Suprapubic skin (tissue), 4 donors: ENCODE data around the gene SMIM41. TPM values are rescaled to one million over a fixed set of nuclear protein-coding genes. Genes with fewer than 3 reads are reported as not detected.

Experiments used
- DNase-seq, 2 donors: peaks; one replicate each; pipeline ENCODE4 v3.0.0-alpha.2; 2019; ENCODE audit warnings: low spot score in 2 of 2
- H3K27ac ChIP-seq: fragments of 200-600 bp; sonication (generic); one replicate; pipeline ENCODE4 v1.5.1; 2019
- H3K27me3 ChIP-seq: fragments of 200-600 bp; sonication (generic); one replicate; pipeline ENCODE4 v1.5.1; 2019
- H3K36me3 ChIP-seq: fragments of 200-600 bp; sonication (generic); one replicate; pipeline ENCODE4 v1.5.1; 2019
- H3K4me1 ChIP-seq: fragments of 200-600 bp; sonication (generic); one replicate; pipeline ENCODE4 v1.5.1; 2019
- H3K4me3 ChIP-seq: fragments of 200-600 bp; sonication (generic); one replicate; pipeline ENCODE4 v1.5.1; 2019; ENCODE audit warnings: mild to moderate bottlenecking
- H3K9me3 ChIP-seq: fragments of 200-600 bp; sonication (generic); one replicate; pipeline ENCODE4 v1.5.1; 2019
- CTCF ChIP-seq, 2 donors: fragments of 200-600 bp in 1 of 2; fragments of 450-650 bp in 1 of 2; sonication (generic) in 1 of 2; IDR thresholded peaks; one replicate each; pipeline ENCODE4 v1.5.1; 2016 to 2019; ENCODE audit warnings: antibody characterized with exemption in 2 of 2, mild to moderate bottlenecking in 1 of 2, moderate library complexity in 1 of 2
- EP300 ChIP-seq: sonication (generic); formaldehyde crosslinking; IDR thresholded peaks from one replicate; pipeline ENCODE4 v1.6.1; 2017; ENCODE audit warnings: antibody characterized with exemption
- POLR2A ChIP-seq, 2 donors: fragments of 450-650 bp; IDR thresholded peaks; one replicate each; pipeline ENCODE4 v1.6.1; 2017; ENCODE audit warnings: antibody characterized with exemption in 2 of 2, mild to moderate bottlenecking in 2 of 2, moderate library complexity in 2 of 2
- POLR2AphosphoS5 ChIP-seq, 3 donors: sonication (generic); formaldehyde crosslinking; IDR thresholded peaks; one replicate each; pipeline ENCODE4 v1.6.1; 2017; ENCODE audit warnings: antibody characterized with exemption in 3 of 3
- WGBS: methylation state at CpG from one replicate; pipeline ENCODE4 v1.1.5; 2018; 5-methylcytosine and 5-hydroxymethylcytosine counted together
- total RNA-seq, 4 donors: library from RNA; depleted of rRNA; stranded (reverse); fragments of >200 nt; gene quantifications; one replicate each; pipeline ENCODE4 v1.1.0, GENCODE V29; 2016

Gene SMIM41
- total RNA-seq, result under 1 TPM in 2 of 4 donors, not detected in 2; 0.51 to 0.57 TPM

DNA sequence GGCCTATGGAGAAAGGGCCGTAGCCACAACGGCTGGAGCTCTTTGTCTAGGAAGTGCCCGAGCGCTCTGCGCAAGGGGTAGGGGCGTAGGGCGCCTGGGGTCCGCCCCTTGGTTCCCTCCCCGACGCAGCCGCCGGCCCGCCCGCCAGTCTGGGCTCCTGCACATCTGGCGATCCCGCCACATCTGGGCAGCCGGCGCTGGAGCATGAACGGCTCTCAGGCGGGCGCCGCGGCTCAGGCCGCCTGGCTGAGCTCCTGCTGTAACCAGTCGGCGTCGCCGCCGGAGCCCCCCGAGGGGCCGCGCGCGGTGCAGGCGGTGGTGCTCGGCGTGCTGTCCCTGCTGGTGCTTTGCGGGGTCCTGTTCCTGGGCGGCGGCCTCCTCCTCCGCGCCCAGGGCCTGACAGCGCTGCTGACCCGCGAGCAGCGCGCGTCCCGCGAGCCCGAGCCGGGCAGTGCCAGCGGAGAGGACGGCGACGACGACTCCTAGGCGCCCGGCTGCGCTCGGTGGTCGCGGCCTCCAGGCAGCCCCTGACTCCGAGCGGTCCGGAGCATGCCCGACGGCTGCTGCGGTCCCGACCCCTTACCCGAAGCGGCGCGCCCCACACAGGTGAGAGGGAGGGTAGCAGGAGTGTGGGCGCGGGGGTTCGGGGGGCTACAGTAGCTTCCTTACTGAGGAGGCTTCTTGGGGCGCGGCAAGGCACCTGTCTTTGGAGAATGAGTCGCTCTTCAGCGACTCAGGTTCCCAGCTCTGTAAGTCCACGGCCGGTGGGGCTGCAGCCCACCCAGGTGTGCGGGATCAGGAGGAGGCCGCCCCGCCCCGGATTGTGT, at the start of gene SMIM41:
Gene SMIM41 (plus strand): TSS at position 129 of the 827 bp plus-strand sequence. CDS start 76 bp downstream, at position 205.
- Histone ChIP-seq H3K4me3 (peak within 1 kb of the TSS; percentile 27), H3K36me3 (peaks cover 40% of the 10 kb centered on the region), H3K27ac (no peak within 1 kb of the TSS), H3K27me3 (no peaks in the 10 kb centered on the region), H3K9me3 (no peaks in the 10 kb centered on the region), H3K4me1 (peaks cover 22% of the 10 kb centered on the region)
- WGBS, result 32% methylated on average over 5 of the region's 87 CpGs
- no peak for DNase-seq
- no peak for TF ChIP-seq POLR2AphosphoS5 (IDR thresholded peaks at IDR 0.05)
- no peak for TF ChIP-seq POLR2A (IDR thresholded peaks at IDR 0.05)
- TF ChIP-seq CTCF (IDR thresholded peaks at IDR 0.05), result no peak
- TF ChIP-seq EP300, result no peak

DNA sequence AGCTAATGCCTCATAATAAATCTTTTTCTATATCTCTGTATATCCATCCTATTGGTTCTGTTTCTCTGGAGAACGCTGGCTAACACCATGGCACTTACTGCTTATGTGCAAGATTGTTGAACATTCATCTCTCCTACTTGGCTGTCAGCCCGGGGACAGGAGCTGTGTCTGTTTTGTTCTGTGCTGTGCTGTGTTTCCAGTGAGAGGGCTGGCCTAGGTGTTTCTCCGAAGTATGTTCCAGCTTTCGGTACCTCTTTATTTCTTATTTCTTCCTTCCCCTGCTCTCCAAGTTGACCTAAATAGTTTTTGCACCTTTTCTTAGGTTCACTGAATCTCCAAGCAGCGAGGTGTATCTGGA, 47.1 kb upstream of the SMIM41 start:
- Histone ChIP-seq H3K4me1 (peaks cover 39% of the 10 kb centered on the region), H3K4me3 (peak overlapping the region; percentile 38), H3K36me3 (no peaks in the 10 kb centered on the region), H3K27me3 (no peaks in the 10 kb centered on the region), H3K27ac (peak overlapping the region; percentile 84), H3K9me3 (no peaks in the 10 kb centered on the region)
- DNase-seq, result peak in 1 of 2 donors; percentile 89
- TF ChIP-seq POLR2A (IDR thresholded peaks at IDR 0.05), result no peak
- TF ChIP-seq EP300, result no peak
- peak in 1 of 3 donors; percentile 6 for TF ChIP-seq POLR2AphosphoS5 (IDR thresholded peaks at IDR 0.05)
- TF ChIP-seq CTCF (IDR thresholded peaks at IDR 0.05), result no peak
- 6% methylated on average over 5 of the region's 5 CpGs for WGBS

DNA sequence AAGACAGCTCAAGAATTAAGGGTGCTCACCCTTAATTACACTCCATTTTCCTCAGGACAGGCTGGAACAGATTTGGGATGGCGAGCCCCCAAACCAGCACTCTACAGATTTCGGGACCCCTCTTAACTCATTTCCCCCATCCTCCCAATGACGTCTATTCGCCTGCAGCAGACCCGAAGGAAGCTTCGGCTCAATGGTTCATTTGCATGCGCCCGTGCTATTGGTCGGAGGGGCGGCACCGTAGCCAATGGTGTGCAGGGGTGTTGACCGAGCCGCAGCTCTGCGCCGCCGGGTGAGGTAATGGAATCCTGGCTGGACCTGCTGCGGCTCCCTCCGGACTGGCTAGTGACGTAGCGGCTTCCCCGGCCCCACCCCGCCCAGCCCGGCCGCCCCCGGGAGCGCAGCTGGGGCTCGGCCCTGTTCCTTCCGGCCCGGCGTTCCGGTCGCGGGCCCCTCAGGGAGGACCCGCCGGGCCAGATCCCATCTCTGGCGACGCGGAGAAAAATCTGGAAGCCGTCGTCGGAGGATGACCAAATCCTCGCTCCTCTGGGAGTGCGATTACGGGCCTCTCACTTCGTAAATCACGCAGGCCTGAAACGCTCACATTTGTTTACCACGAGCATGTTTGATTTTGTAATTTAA, 46.6 kb upstream of the SMIM41 start:
- no peaks in the 10 kb centered on the region for H3K36me3 ChIP-seq
- no peaks in the 10 kb centered on the region for H3K27me3 ChIP-seq
- peak; percentile 99 for DNase-seq
- H3K4me1 ChIP-seq, result peaks cover 44% of the 10 kb centered on the region
- TF ChIP-seq POLR2AphosphoS5 (IDR thresholded peaks at IDR 0.05), result peak in 2 of 3 donors; percentile 70 to 82
- TF ChIP-seq CTCF (IDR thresholded peaks at IDR 0.05), result no peak
- peak in 1 of 2 donors; percentile 30 for TF ChIP-seq POLR2A (IDR thresholded peaks at IDR 0.05)
- TF ChIP-seq EP300, result peak; percentile 58
- H3K4me3 ChIP-seq, result peak overlapping the region; percentile 38
- H3K27ac ChIP-seq, result peak overlapping the region; percentile 84
- 0% methylated on average over 26 of the region's 48 CpGs for WGBS
- H3K9me3 ChIP-seq, result no peaks in the 10 kb centered on the region

- Histone ChIP-seq H3K4me1 (peaks cover 50% of the 10 kb centered on the region), H3K36me3 (no peaks in the 10 kb centered on the region), H3K27ac (peak overlapping the region; percentile 84), H3K4me3 (peak overlapping the region; percentile 38), H3K27me3 (no peaks in the 10 kb centered on the region), H3K9me3 (no peaks in the 10 kb centered on the region)
- WGBS, result 60% methylated on average over 13 of the region's 13 CpGs
- TF ChIP-seq POLR2A (IDR thresholded peaks at IDR 0.05) (no peak), EP300 (no peak), POLR2AphosphoS5 (IDR thresholded peaks at IDR 0.05) (no peak), CTCF (IDR thresholded peaks at IDR 0.05) (no peak)
- DNase-seq, result no peak
Measured at GRCh38 chr12:52033446-52034140, 45.9 kb upstream of the SMIM41 start.
